ENCODE measurements around the gene SEMA4B. TPM values are rescaled to one million over a fixed set of nuclear protein-coding genes. Genes with fewer than 3 reads are reported as not detected.

The SEMA4B gene
- total and polyA plus RNA-seq, 9 of the 15 experiments (the other 6 are each of a cell fraction or from before 2014, with no cell fraction given), result 1.3 to 33.6 (median 11.0) TPM

DNA sequence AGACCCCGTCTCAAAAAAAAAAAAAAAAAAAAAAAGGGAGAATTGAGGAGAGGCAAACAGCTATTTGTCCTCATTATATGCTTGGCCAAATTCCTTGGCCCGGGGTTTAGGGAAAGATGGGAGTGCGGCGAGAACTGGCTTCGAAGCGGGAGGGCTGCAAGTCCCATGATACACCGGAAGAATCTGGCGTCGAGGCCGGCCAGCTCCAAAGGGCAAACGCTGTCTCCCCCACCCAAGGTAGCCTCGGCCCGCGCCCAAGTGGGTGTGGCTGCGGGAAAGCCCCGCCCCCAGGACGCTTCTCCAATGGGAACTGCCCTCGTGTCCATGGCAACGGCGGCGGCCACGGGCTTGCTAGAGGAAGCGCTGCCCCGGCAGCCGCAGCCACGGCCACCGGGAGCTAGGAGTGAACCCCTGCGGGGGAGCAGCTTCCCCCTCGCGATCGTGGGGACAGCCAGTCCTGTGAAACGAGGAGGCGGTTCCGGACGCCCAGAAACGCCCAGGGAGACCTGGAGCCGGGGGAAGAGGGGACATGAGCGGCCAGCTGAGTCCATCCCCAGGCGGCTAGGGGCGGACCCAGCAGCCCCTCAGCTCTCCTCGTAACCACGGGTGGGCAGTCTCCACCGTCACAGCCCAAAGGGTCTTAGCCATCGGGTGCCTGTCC lies 48.2 kb downstream of the SEMA4B start, which contains the start of gene TTLL13 (continued):
- TF ChIP-seq, protein P1, sequence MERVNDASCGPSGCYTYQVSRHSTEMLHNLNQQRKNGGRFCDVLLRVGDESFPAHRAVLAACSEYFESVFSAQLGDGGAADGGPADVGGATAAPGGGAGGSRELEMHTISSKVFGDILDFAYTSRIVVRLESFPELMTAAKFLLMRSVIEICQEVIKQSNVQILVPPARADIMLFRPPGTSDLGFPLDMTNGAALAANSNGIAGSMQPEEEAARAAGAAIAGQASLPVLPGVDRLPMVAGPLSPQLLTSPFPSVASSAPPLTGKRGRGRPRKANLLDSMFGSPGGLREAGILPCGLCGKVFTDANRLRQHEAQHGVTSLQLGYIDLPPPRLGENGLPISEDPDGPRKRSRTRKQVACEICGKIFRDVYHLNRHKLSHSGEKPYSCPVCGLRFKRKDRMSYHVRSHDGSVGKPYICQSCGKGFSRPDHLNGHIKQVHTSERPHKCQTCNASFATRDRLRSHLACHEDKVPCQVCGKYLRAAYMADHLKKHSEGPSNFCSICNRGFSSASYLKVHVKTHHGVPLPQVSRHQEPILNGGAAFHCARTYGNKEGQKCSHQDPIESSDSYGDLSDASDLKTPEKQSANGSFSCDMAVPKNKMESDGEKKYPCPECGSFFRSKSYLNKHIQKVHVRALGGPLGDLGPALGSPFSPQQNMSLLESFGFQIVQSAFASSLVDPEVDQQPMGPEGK (CRISPR knock-in tag; IDR thresholded peaks at IDR 0.05; ENCODE audit: borderline replicate concordance), result no peak
- TF ChIP-seq CBX5 (IDR thresholded peaks at IDR 0.05; ENCODE audit: borderline replicate concordance, low read depth), result no peak
- TF ChIP-seq PHF21A (IDR thresholded peaks at IDR 0.05; ENCODE audit: borderline replicate concordance, low read depth), result 0 out of 2 replicates have a peak, but pooled peaks have one; percentile 17
- peak; percentile 47; the same call in 1 of the 2 replicates for TF ChIP-seq SUPT5H (IDR thresholded peaks at IDR 0.05)

DNA sequence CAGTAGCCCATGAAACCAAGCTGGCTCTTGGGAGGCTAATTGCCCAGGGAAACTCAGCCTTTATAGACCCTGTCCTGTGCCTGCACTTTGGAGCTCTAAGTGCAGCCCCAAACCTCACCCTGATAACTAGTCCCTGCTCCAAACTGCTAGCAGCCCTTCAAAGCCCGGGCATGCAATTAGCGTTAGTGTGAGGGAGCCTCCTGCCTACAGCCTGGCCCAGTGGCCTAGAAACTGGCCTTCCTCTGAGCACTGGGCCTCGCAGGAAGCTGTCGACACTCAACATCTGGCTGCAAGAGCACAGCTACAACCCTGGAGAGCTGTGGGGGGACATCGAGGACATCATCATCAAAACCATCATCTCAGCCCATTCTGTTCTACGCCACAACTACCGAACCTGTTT lies 56.6 kb downstream of the SEMA4B start:
- Histone ChIP-seq H3K4me1 (replicated peaks in 1 of 2; ENCODE audit: control insufficient read depth in 2 of 2, insufficient read depth in 2 of 2, low read length in 2 of 2) (no peaks in the 10 kb centered on the region; a peak in 1 of 5 replicates), H3K27me3 (ENCODE audit: control insufficient read depth in 2 of 2, insufficient read depth in 2 of 2, low read length in 2 of 2) (0 out of 5 replicates have a peak, but pooled peaks cover 0 to 4% of the 10 kb centered on the region in 2 experiments), H3K9me1 (ENCODE audit: control insufficient read depth, insufficient read depth, low read length) (no peaks in the 10 kb centered on the region), H2AFZ (ENCODE audit: low read depth, low read length) (no peak overlapping the region), H3K9me3 (replicated peaks; ENCODE audit: control insufficient read depth, insufficient read depth, low read depth, low read length) (no peaks in the 10 kb centered on the region), H4K20me1 (replicated peaks; ENCODE audit: control insufficient read depth, insufficient read depth, low read length) (no peaks in the 10 kb centered on the region), H3K9ac (ENCODE audit: insufficient read depth in 1 of 2, low read depth in 2 of 2, low read length in 2 of 2) (peak overlapping the region in 1 of 2 experiments; percentile 50; a peak in 1 of 4 replicates), H3K4me3 (no peak overlapping the region), H3K79me2 (ENCODE audit: control insufficient read depth, insufficient read depth, low read length) (no peaks in the 10 kb centered on the region), H3K36me3 (ENCODE audit: control insufficient read depth, insufficient read depth, low read length) (no peaks in the 10 kb centered on the region), H3K4me2 (ENCODE audit: insufficient read depth, low read length) (no peak overlapping the region), H3K27ac (ENCODE audit: extremely low read depth, low read depth, low read length) (no peak overlapping the region)
- no peak for FAIRE-seq
- intact Hi-C loops (cut with micrococcal nuclease), result no loop called here
- in situ Hi-C loops (cut with MboI), result no loop called here
- ChIA-PET CTCF (ENCODE audit: low intra/inter-chr PET ratio) (no interaction called here), POLR2A (interaction anchor here (0.6 to 0.9 kb wide), 5 partner anchors 9 to 174 kb away, joined by 3 read pairs; no protein-coding TSS in a partner anchor)
- no peak; the same call in 2 of the 3 replicates for ATAC-seq
- BruUV-seq (replicated peaks), result no TSS peak
- no peak for DNase-seq (ENCODE audit: extremely low read depth in 1 of 4, low spot score in 3 of 4)
- WGBS (ENCODE audit: insufficient coverage, low coverage, missing lambda C conversion rate), result 41% methylated on average over 6 of the region's 7 CpGs
- TF ChIP-seq HMG20A (CRISPR knock-in tag; conservative IDR thresholded peaks at IDR 0.05) (no peak), POLR2G (IDR thresholded peaks at IDR 0.05; ENCODE audit: low read depth, low read length) (no peak), SMARCC2 (IDR thresholded peaks at IDR 0.05; ENCODE audit: low read depth) (no peak), SAFB2 (IDR thresholded peaks at IDR 0.05; ENCODE audit: borderline replicate concordance, low read depth, low read length, severe bottlenecking) (no peak), ZNF766 (CRISPR knock-in tag; conservative IDR thresholded peaks at IDR 0.05) (no peak)
- TF ChIP-seq, protein P2, sequence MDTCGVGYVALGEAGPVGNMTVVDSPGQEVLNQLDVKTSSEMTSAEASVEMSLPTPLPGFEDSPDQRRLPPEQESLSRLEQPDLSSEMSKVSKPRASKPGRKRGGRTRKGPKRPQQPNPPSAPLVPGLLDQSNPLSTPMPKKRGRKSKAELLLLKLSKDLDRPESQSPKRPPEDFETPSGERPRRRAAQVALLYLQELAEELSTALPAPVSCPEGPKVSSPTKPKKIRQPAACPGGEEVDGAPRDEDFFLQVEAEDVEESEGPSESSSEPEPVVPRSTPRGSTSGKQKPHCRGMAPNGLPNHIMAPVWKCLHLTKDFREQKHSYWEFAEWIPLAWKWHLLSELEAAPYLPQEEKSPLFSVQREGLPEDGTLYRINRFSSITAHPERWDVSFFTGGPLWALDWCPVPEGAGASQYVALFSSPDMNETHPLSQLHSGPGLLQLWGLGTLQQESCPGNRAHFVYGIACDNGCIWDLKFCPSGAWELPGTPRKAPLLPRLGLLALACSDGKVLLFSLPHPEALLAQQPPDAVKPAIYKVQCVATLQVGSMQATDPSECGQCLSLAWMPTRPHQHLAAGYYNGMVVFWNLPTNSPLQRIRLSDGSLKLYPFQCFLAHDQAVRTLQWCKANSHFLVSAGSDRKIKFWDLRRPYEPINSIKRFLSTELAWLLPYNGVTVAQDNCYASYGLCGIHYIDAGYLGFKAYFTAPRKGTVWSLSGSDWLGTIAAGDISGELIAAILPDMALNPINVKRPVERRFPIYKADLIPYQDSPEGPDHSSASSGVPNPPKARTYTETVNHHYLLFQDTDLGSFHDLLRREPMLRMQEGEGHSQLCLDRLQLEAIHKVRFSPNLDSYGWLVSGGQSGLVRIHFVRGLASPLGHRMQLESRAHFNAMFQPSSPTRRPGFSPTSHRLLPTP (IDR thresholded peaks at IDR 0.05; ENCODE audit: borderline replicate concordance, extremely low read depth, insufficient read length), result no peak
- TF ChIP-seq, protein P3, sequence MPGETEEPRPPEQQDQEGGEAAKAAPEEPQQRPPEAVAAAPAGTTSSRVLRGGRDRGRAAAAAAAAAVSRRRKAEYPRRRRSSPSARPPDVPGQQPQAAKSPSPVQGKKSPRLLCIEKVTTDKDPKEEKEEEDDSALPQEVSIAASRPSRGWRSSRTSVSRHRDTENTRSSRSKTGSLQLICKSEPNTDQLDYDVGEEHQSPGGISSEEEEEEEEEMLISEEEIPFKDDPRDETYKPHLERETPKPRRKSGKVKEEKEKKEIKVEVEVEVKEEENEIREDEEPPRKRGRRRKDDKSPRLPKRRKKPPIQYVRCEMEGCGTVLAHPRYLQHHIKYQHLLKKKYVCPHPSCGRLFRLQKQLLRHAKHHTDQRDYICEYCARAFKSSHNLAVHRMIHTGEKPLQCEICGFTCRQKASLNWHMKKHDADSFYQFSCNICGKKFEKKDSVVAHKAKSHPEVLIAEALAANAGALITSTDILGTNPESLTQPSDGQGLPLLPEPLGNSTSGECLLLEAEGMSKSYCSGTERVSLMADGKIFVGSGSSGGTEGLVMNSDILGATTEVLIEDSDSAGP (CRISPR knock-in tag; IDR thresholded peaks at IDR 0.05), result no peak
